ENCODE data around the gene ZNF213.

ZNF213 gene

DNA sequence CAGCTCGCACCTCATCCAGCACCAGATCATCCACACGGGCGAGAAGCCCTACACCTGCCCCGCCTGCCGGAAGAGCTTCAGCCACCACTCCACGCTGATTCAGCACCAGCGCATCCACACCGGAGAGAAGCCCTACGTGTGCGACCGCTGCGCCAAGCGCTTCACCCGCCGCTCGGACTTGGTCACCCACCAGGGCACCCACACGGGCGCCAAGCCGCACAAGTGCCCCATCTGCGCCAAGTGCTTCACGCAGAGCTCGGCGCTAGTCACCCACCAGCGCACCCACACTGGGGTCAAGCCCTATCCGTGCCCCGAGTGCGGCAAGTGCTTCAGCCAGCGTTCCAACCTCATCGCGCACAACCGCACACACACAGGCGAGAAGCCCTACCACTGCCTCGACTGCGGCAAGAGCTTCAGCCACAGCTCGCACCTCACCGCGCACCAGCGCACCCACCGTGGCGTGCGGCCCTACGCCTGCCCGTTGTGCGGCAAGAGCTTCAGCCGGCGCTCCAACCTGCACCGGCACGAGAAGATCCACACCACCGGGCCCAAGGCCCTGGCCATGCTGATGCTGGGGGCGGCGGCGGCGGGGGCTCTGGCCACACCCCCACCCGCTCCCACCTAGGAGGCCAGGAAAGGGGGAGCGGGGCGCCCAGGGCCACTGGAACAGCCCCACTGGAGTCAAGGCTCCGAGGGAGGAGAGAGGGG is 15.0 kb upstream of the ZNF213 start:
- peaks cover 12% of the 10 kb centered on the region for H3K4me1 ChIP-seq (ENCODE audit: control insufficient read depth, insufficient read depth, low read length)
- H3K4me3 ChIP-seq (ENCODE audit: low read length in 2 of 2) = no peak overlapping the region
- H3K36me3 ChIP-seq (ENCODE audit: control insufficient read depth in 2 of 2, insufficient read depth in 2 of 2, low read length in 2 of 2) = peaks cover 17 to 22% of the 10 kb centered on the region in 2 donors
- H3K27me3 ChIP-seq (ENCODE audit: control insufficient read depth in 1 of 2, insufficient read depth in 2 of 2, low read length in 2 of 2) = no peaks in the 10 kb centered on the region
- H3K9ac ChIP-seq (ENCODE audit: low read length in 2 of 2) = no peak overlapping the region
- no peak overlapping the region for H3K27ac ChIP-seq (ENCODE audit: low read length)
- no peaks in the 10 kb centered on the region for H3K9me3 ChIP-seq (ENCODE audit: control insufficient read depth in 2 of 2, low read length in 2 of 2)

- no peaks in the 10 kb centered on the region for H3K27me3 ChIP-seq (ENCODE audit: control insufficient read depth in 1 of 2, insufficient read depth in 2 of 2, low read length in 2 of 2)
- peaks cover 17% of the 10 kb centered on the region for H3K4me1 ChIP-seq (ENCODE audit: control insufficient read depth, insufficient read depth, low read length)
- H3K36me3 ChIP-seq (ENCODE audit: control insufficient read depth in 2 of 2, insufficient read depth in 2 of 2, low read length in 2 of 2) = peaks cover 12 to 22% of the 10 kb centered on the region in 2 donors
- no peaks in the 10 kb centered on the region for H3K9me3 ChIP-seq (ENCODE audit: control insufficient read depth in 2 of 2, low read length in 2 of 2)
- H3K27ac ChIP-seq (ENCODE audit: low read length) = no peak overlapping the region
- H3K4me3 ChIP-seq (ENCODE audit: low read length in 2 of 2) = no peak overlapping the region
- no peak overlapping the region for H3K9ac ChIP-seq (ENCODE audit: low read length in 2 of 2)
Measured at GRCh38 chr16:3120435-3120834, 14.4 kb upstream of the ZNF213 start.

DNA sequence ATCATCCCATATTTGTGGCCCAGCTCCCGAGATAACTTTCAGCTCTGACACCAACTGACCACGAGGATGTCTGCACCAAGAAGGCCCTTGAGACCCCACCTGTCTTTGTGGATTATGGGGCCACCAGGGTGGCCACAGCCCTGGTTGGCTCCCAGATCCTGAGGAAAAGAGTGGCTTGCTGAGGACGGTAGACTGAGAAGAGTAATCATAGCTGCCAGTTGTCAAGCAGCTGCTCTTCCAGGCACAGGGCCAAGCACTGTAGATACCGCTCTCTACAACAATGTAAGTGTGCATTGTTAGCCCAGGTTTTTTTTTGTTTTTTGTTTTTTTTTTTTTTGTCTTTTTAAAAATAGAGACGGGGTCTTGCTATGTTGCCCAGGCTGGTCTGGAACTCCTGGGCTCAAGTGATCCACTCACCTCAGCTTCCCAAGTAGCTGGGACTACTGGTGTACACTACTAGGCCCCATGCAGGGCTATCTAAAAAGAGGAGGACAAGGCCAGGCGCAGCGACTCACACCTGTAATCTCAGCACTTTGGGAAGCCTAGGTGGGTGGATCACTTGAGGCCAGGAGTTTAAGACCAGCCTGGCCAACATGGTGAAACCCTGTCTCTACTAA is 12.9 kb upstream of the ZNF213 start:
- no peak overlapping the region for H3K27ac ChIP-seq (ENCODE audit: low read length)
- no peak overlapping the region for H3K4me3 ChIP-seq (ENCODE audit: low read length in 2 of 2)
- H3K36me3 ChIP-seq (ENCODE audit: control insufficient read depth in 2 of 2, insufficient read depth in 2 of 2, low read length in 2 of 2) = peaks cover 3 to 12% of the 10 kb centered on the region in 2 donors
- no peaks in the 10 kb centered on the region for H3K9me3 ChIP-seq (ENCODE audit: control insufficient read depth in 2 of 2, low read length in 2 of 2)
- H3K27me3 ChIP-seq (ENCODE audit: control insufficient read depth in 1 of 2, insufficient read depth in 2 of 2, low read length in 2 of 2) = no peaks in the 10 kb centered on the region
- H3K4me1 ChIP-seq (ENCODE audit: control insufficient read depth, insufficient read depth, low read length) = peaks cover 17% of the 10 kb centered on the region
- H3K9ac ChIP-seq (ENCODE audit: low read length in 2 of 2) = no peak overlapping the region

GRCh38 chr16:3122926-3123570 is 11.8 kb upstream of the ZNF213 start:
- Histone ChIP-seq H3K36me3 (ENCODE audit: control insufficient read depth in 2 of 2, insufficient read depth in 2 of 2, low read length in 2 of 2) (peaks cover 3 to 10% of the 10 kb centered on the region in 2 donors), H3K9me3 (ENCODE audit: control insufficient read depth in 2 of 2, low read length in 2 of 2) (no peaks in the 10 kb centered on the region), H3K4me1 (ENCODE audit: control insufficient read depth, insufficient read depth, low read length) (peaks cover 21% of the 10 kb centered on the region), H3K9ac (ENCODE audit: low read length in 2 of 2) (no peak overlapping the region), H3K27ac (ENCODE audit: low read length) (no peak overlapping the region), H3K27me3 (ENCODE audit: control insufficient read depth in 1 of 2, insufficient read depth in 2 of 2, low read length in 2 of 2) (no peaks in the 10 kb centered on the region), H3K4me3 (ENCODE audit: low read length in 2 of 2) (no peak overlapping the region)

- no peaks in the 10 kb centered on the region for H3K9me3 ChIP-seq (ENCODE audit: control insufficient read depth in 2 of 2, low read length in 2 of 2)
- H3K27ac ChIP-seq (ENCODE audit: low read length) = peak overlapping the region; percentile 46
- H3K4me1 ChIP-seq (ENCODE audit: control insufficient read depth, insufficient read depth, low read length) = peaks cover 28% of the 10 kb centered on the region
- peak overlapping the region; percentile 86 to 96 for H3K4me3 ChIP-seq (ENCODE audit: low read length in 2 of 2)
- peaks cover 0 to 10% of the 10 kb centered on the region in 2 donors for H3K36me3 ChIP-seq (ENCODE audit: control insufficient read depth in 2 of 2, insufficient read depth in 2 of 2, low read length in 2 of 2)
- H3K9ac ChIP-seq (ENCODE audit: low read length in 2 of 2) = peak overlapping the region; percentile 55 to 73
- no peaks in the 10 kb centered on the region for H3K27me3 ChIP-seq (ENCODE audit: control insufficient read depth in 1 of 2, insufficient read depth in 2 of 2, low read length in 2 of 2)
Measured at GRCh38 chr16:3123986-3124886, 10.6 kb upstream of the ZNF213 start.

DNA sequence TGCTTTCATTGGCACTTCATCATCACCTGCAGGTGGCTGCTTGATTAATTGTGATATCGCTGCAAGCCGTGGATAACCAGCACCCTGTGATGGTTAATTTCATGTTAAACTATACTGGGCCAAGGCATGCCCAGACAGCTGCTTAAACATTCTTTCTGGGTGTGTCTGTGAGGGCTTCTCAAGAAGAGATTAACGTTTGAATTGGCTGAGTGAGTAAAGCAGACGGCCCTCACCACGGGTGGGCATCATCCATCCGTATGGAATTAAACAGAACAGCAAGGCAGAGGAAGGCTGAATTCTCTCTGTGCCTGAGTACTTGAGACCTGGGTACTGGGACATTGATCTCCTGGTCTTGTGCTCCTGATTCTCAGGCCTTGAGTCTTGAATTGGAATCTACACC is 7.1 kb upstream of the ZNF213 start:
- H3K4me3 ChIP-seq (ENCODE audit: low read length in 2 of 2) = no peak overlapping the region
- H3K27ac ChIP-seq (ENCODE audit: low read length) = no peak overlapping the region
- no peaks in the 10 kb centered on the region for H3K27me3 ChIP-seq (ENCODE audit: control insufficient read depth in 1 of 2, insufficient read depth in 2 of 2, low read length in 2 of 2)
- no peaks in the 10 kb centered on the region for H3K36me3 ChIP-seq (ENCODE audit: control insufficient read depth in 2 of 2, insufficient read depth in 2 of 2, low read length in 2 of 2)
- no peak overlapping the region for H3K9ac ChIP-seq (ENCODE audit: low read length in 2 of 2)
- no peaks in the 10 kb centered on the region for H3K9me3 ChIP-seq (ENCODE audit: control insufficient read depth in 2 of 2, low read length in 2 of 2)
- H3K4me1 ChIP-seq (ENCODE audit: control insufficient read depth, insufficient read depth, low read length) = peaks cover 34% of the 10 kb centered on the region

DNA sequence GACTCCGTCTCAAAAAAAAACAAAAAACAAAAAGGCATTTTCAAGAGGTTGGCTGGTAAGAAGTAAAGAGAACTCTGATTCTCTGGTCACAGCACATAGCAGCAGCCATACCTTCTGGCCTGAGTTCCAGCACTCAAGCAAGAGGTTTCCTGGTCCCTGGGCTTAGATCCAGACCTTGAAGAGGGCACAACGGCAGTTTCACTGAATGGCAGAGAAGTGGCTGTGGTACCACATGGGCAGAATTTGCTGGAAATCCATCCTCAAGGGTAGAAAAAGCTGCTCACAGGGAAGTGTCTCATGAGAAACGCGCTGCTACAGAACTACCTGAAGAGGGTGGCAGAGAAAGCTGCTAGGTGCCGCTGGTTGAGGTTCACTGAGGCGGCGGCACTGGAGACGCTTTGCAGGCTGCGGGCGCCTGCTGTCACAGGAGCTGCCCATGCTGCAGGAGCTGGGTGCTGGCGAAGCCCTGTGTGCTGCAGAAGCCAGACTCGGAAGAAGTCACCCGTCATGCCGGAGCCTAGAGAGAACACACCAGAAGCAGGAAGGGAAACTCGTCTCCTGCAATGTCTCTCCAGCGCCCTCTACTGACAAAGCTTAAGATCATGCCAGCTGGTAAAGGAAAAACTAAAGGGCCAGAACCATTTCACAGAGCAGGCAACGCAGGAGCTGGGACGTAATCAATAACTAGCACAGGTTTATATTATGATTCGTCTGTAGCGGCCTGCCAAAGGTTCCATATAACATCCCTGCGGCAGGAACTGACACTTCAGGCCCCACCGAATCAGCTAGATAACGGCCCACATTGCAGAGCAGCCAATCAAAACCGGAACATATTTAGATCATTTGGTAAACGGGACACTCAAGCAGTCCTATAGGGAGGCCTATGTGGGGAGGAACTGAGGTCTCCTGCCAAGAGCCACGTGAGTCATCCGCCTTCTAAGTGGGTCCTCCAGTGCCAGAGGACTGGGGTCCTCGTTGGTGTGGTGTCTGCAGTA is 5.4 kb upstream of the ZNF213 start:
- H3K36me3 ChIP-seq (ENCODE audit: control insufficient read depth in 2 of 2, insufficient read depth in 2 of 2, low read length in 2 of 2) = no peaks in the 10 kb centered on the region
- no peaks in the 10 kb centered on the region for H3K9me3 ChIP-seq (ENCODE audit: control insufficient read depth in 2 of 2, low read length in 2 of 2)
- peaks cover 32% of the 10 kb centered on the region for H3K4me1 ChIP-seq (ENCODE audit: control insufficient read depth, insufficient read depth, low read length)
- no peaks in the 10 kb centered on the region for H3K27me3 ChIP-seq (ENCODE audit: control insufficient read depth in 1 of 2, insufficient read depth in 2 of 2, low read length in 2 of 2)
- H3K4me3 ChIP-seq (ENCODE audit: low read length in 2 of 2) = peak overlapping the region; percentile 37 to 77
- peak overlapping the region; percentile 24 for H3K27ac ChIP-seq (ENCODE audit: low read length)
- peak overlapping the region; percentile 44 to 76 for H3K9ac ChIP-seq (ENCODE audit: low read length in 2 of 2)

DNA sequence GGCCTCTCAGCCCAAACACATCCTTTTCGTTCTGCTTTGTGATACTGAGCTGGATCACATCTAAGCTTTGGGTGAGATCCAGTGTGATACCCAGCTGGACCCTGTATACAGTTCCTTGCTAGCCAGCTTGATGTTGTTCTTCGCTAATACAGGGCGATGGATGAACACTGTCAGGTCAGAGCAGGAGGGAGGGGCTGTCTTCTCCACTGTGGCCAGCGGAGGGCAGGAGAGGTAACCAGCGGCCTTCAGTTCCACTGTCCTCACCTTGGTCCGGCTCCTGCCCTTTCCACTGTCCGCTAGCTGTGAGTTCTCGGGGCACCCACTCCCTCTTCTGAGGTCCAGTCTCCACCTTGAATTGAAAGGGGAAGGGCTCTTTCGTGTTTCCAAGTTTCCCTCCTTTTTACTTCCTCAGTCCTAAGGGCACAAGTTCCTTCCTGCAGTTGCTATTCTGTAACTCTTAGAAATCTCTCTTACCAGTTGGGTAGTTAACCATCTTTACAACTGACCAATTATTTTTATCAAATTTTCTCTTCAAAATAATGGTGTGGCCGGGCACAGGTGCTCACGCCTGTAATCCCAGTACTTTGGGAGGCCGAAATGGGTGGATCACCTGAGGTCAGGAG is 3.0 kb upstream of the ZNF213 start:
- no peak overlapping the region for H3K9ac ChIP-seq (ENCODE audit: low read length in 2 of 2)
- no peaks in the 10 kb centered on the region for H3K36me3 ChIP-seq (ENCODE audit: control insufficient read depth in 2 of 2, insufficient read depth in 2 of 2, low read length in 2 of 2)
- no peaks in the 10 kb centered on the region for H3K27me3 ChIP-seq (ENCODE audit: control insufficient read depth in 1 of 2, insufficient read depth in 2 of 2, low read length in 2 of 2)
- no peaks in the 10 kb centered on the region for H3K9me3 ChIP-seq (ENCODE audit: control insufficient read depth in 2 of 2, low read length in 2 of 2)
- peaks cover 31% of the 10 kb centered on the region for H3K4me1 ChIP-seq (ENCODE audit: control insufficient read depth, insufficient read depth, low read length)
- H3K27ac ChIP-seq (ENCODE audit: low read length) = no peak overlapping the region
- H3K4me3 ChIP-seq (ENCODE audit: low read length in 2 of 2) = no peak overlapping the region

DNA sequence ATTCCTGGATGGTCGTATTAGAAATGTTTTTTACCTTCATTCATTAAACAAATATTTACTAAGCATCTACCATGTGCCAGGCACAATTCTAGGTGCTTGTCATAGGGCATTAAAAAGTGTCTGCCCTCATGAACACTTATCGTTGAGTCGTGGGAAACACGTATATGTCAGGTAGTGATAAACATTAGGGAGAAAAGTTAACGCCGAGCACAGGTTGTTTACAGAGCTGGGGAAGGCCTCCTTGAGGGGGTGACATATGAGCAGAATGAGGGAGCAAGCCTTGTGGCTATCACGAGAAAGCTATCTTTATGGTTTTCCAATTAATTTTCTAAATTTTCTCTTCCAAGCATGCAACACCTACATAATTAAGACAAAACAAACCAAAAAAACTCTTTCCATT is 985 bp upstream of the ZNF213 start:
- Histone ChIP-seq H3K27me3 (ENCODE audit: control insufficient read depth in 1 of 2, insufficient read depth in 2 of 2, low read length in 2 of 2) (no peaks in the 10 kb centered on the region), H3K9ac (ENCODE audit: low read length in 2 of 2) (peak overlapping the region; percentile 98 to 99), H3K4me1 (ENCODE audit: control insufficient read depth, insufficient read depth, low read length) (peaks cover 28% of the 10 kb centered on the region), H3K9me3 (ENCODE audit: control insufficient read depth in 2 of 2, low read length in 2 of 2) (no peaks in the 10 kb centered on the region), H3K36me3 (ENCODE audit: control insufficient read depth in 2 of 2, insufficient read depth in 2 of 2, low read length in 2 of 2) (peaks cover 0 to 10% of the 10 kb centered on the region in 2 donors), H3K27ac (ENCODE audit: low read length) (peak overlapping the region; percentile 94), H3K4me3 (ENCODE audit: low read length in 2 of 2) (peak overlapping the region; percentile 94 to 100)

Measured in stomach smooth muscle (tissue), 2 donors.